ENCODE measurements around the gene DAPK2.

Gene DAPK2

GRCh38 chr15:63998489-63998888, 47.8 kb downstream of the DAPK2 start:
- DNase-seq (ENCODE audit: low read depth in 1 of 2, low spot score in 1 of 2), result no peak

GRCh38 chr15:63997715-63998442, 48.4 kb downstream of the DAPK2 start:
- DNase-seq (ENCODE audit: low read depth in 1 of 2, low spot score in 1 of 2), result no peak

GRCh38 chr15:63996794-63997357, 49.4 kb downstream of the DAPK2 start:
- no peak for DNase-seq (ENCODE audit: low read depth in 1 of 2, low spot score in 1 of 2)

- no peak for DNase-seq (ENCODE audit: low read depth in 1 of 2, low spot score in 1 of 2)
These were observed 50.5 kb downstream of the DAPK2 start for GRCh38 chr15:63995789-63996188.

- DNase-seq (ENCODE audit: low read depth in 1 of 2, low spot score in 1 of 2), result no peak
These were observed 52.1 kb downstream of the DAPK2 start for GRCh38 chr15:63994073-63994600.

GRCh38 chr15:63992300-63992699, 54.0 kb downstream of the DAPK2 start:
- no peak for DNase-seq (ENCODE audit: low read depth in 1 of 2, low spot score in 1 of 2)

GRCh38 chr15:63991706-63992105, 54.6 kb downstream of the DAPK2 start:
- no peak for DNase-seq (ENCODE audit: low read depth in 1 of 2, low spot score in 1 of 2)

- DNase-seq (ENCODE audit: low read depth in 1 of 2, low spot score in 1 of 2), result no peak
These were observed 55.8 kb downstream of the DAPK2 start for GRCh38 chr15:63990454-63990853.

- DNase-seq (ENCODE audit: low read depth in 1 of 2, low spot score in 1 of 2), result no peak
These were observed 58.4 kb downstream of the DAPK2 start for GRCh38 chr15:63987796-63988378.

GRCh38 chr15:63986751-63987341, 59.4 kb downstream of the DAPK2 start:
- no peak for DNase-seq (ENCODE audit: low read depth in 1 of 2, low spot score in 1 of 2)

- no peak for DNase-seq (ENCODE audit: low read depth in 1 of 2, low spot score in 1 of 2)
These were observed 60.1 kb downstream of the DAPK2 start for GRCh38 chr15:63986185-63986680.

- no peak for DNase-seq (ENCODE audit: low read depth in 1 of 2, low spot score in 1 of 2)
These were observed 60.8 kb downstream of the DAPK2 start for GRCh38 chr15:63985221-63986184.

- DNase-seq (ENCODE audit: low read depth in 1 of 2, low spot score in 1 of 2), result no peak
These were observed 62.0 kb downstream of the DAPK2 start for GRCh38 chr15:63984331-63984730.

- no peak for DNase-seq (ENCODE audit: low read depth in 1 of 2, low spot score in 1 of 2)
These were observed 63.1 kb downstream of the DAPK2 start for GRCh38 chr15:63983061-63983711.

GRCh38 chr15:63982381-63982854, 63.9 kb downstream of the DAPK2 start:
- no peak for DNase-seq (ENCODE audit: low read depth in 1 of 2, low spot score in 1 of 2)

GRCh38 chr15:63981596-63982320, 64.5 kb downstream of the DAPK2 start:
- DNase-seq (ENCODE audit: low read depth in 1 of 2, low spot score in 1 of 2), result no peak

GRCh38 chr15:63979262-63979793, 67.0 kb downstream of the DAPK2 start:
- no peak for DNase-seq (ENCODE audit: low read depth in 1 of 2, low spot score in 1 of 2)

- DNase-seq (ENCODE audit: low read depth in 1 of 2, low spot score in 1 of 2), result no peak
These were observed 67.6 kb downstream of the DAPK2 start for GRCh38 chr15:63978511-63979261.

All from stimulated activated CD4-positive, alpha-beta T cell treated with anti-CD3 and anti-CD28 coated beads, Interleukin-15, amount 100 ng/mL, for 1 hour (primary cell).